Measurements from ENCODE around the gene FOXJ1. TPM values are rescaled to one million over a fixed set of nuclear protein-coding genes. Genes with fewer than 3 reads are reported as not detected.
A peak's percentile ranks its signal among the peaks of the same experiment; 100 is the strongest.

The FOXJ1 gene
- total RNA-seq, 8 experiments from 2014 or later, result 0.41 to 83.2 (median 3.0) TPM

DNA sequence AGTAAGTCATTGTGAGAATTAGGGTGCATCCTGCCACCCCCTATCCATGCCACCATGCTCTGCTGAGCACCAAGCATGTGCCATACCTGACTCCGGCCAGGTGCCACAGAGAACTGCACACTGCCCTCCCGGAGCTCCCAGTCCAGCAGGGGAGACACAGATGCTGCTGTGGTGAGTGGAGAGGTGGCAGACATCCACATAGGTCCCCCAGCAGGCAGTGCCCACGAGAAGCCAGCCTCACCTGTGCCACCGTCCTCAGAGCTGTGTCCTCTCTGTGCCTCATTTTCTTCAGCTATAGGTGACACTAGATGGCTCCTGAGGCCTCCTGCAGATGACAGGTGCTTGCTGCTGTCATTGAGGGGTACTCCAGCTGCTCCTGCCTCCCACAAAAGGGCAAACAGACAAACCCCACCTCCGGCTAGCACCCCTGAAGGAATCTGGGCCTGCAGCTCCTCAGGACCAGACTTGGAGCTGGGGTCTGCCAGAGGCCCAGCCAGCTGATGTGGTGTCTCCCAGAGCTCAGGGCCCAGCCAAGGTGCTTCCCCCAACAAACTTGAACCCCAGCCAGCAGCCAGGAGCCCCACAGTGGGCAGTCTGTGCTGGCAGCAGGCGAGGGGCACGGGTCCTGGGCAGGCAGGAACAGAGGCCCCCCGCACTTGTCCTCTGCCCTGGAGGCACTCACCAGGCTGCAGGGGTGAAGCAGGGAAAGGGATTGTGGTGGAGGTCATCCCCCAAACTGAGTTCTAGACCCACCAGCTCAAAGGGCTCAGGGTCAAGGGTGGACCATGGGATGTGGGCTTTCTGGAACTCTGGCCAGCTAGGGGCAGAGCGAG lies 17.1 kb downstream of the FOXJ1 start:
- WGBS, 10 experiments, result 51 to 100% (median 100%) methylated on average over 1 to 5 of the region's 9 CpGs; no CpG with 5 or more reads in 5 of the 10 experiments

DNA sequence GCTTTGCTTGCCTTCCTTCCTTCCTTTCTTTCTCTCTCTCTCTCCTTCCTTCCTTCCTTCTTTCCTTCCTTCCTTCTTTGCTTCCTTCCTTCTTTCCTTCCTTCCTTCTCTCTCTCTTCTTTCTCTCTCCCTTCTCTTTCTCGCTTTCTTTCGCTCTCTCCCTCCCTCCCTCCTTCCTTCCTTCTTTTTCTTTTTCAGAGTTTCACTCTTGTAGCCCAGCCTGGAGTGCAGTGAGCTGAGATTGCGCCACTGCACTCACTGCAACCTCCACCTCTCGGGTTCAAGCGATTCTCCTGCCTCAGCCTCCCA lies 17.9 kb downstream of the FOXJ1 start:
- no peak overlapping the region for H3K27ac ChIP-seq
- WGBS, 10 experiments, result 39 to 100% (median 75%) methylated on average over 2 to 5 of the region's 5 CpGs
- H3K4me3 ChIP-seq, result no peak overlapping the region
- in situ Hi-C loops (cut with MboI; ENCODE audit: low pct_unique_long_range_greater_than_20kb in 2 of 9, low sequenced_read_pairs in 9 of 9, unreplicated experiment in 9 of 9), result loop anchor here in 7 of 9 experiments (25.0 kb wide), 1 partner anchor 164 kb away; no protein-coding TSS in a partner anchor
- no peak for ATAC-seq (replicated peaks in 6 of 8)
- peaks cover 0 to 12% of the 10 kb centered on the region in 2 donors for H3K4me1 ChIP-seq (replicated peaks in 1 of 2)

More for the DNA sequence above, 17.1 kb downstream of the FOXJ1 start:
- Histone ChIP-seq H3K4me1 (replicated peaks in 1 of 2) (peaks cover 0 to 12% of the 10 kb centered on the region in 2 donors), H3K4me3 (no peak overlapping the region), H3K27ac (no peak overlapping the region)
- in situ Hi-C loops (cut with MboI; ENCODE audit: low pct_unique_long_range_greater_than_20kb in 2 of 9, low sequenced_read_pairs in 9 of 9, unreplicated experiment in 9 of 9), result loop anchor here in 7 of 9 experiments (25.0 kb wide), 1 partner anchor 163 kb away; no protein-coding TSS in a partner anchor
- no peak for ATAC-seq (replicated peaks in 6 of 8)

- Histone ChIP-seq H3K4me1 (replicated peaks in 1 of 2) (peaks cover 0 to 12% of the 10 kb centered on the region in 2 donors), H3K27ac (no peak overlapping the region), H3K4me3 (no peak overlapping the region)
- in situ Hi-C loops (cut with MboI; ENCODE audit: low pct_unique_long_range_greater_than_20kb in 2 of 9, low sequenced_read_pairs in 9 of 9, unreplicated experiment in 9 of 9), result loop anchor here in 7 of 9 experiments (25.0 kb wide), 1 partner anchor 165 kb away; no protein-coding TSS in a partner anchor
- ATAC-seq (replicated peaks in 6 of 8), result no peak
- WGBS, 10 experiments, result 67 to 100% (median 100%) methylated on average over 1 to 2 of the region's 24 CpGs; no CpG with 5 or more reads in 3 of the 10 experiments
Observed at GRCh38 chr17:76122431-76123190, 18.4 kb downstream of the FOXJ1 start.

DNA sequence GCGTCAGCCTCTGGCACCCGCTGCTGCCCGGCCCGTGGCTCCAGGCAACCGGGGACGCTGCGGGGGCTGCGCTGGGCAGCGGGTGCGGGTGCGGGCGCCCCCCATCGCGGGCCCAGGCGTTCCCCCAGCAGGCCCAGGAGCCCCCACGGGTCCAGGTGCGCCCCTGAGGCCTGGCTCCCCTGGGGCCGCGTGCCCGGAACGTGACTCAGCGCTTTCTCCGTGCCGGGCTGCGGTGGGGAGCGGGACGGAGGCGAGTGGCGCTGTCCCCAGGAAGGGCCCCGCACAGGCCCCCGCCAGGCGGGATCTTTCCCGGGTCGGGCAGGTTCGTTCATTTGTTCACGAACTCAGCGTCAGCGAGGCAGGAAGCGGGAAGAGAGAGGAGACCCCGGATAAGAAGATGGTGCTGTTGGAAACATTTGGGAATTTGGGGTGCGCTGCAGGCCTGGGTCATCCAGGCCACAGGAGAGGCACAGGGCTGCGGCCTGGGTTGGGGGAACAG lies 19.1 kb downstream of the FOXJ1 start:
- no peak overlapping the region for H3K27ac ChIP-seq
- ATAC-seq (replicated peaks in 6 of 8), result peak in 7 of 8 experiments; percentile 4 to 24 (median 12)
- peaks cover 0 to 12% of the 10 kb centered on the region in 2 donors for H3K4me1 ChIP-seq (replicated peaks in 1 of 2)
- in situ Hi-C loops (cut with MboI; ENCODE audit: low pct_unique_long_range_greater_than_20kb in 2 of 9, low sequenced_read_pairs in 9 of 9, unreplicated experiment in 9 of 9), result loop anchor here in 7 of 9 experiments (25.0 kb wide), 1 partner anchor 165 kb away; no protein-coding TSS in a partner anchor
- no peak overlapping the region for H3K4me3 ChIP-seq
- 85% methylated on average over 4 of the region's 42 CpGs; no CpG with 5 or more reads in 9 of the 10 experiments for WGBS, 10 experiments

- WGBS, 10 experiments, result 40 to 100% (median 83%) methylated on average over 1 to 5 of the region's 5 CpGs; no CpG with 5 or more reads in 4 of the 10 experiments
- no peak overlapping the region for H3K27ac ChIP-seq
- H3K4me3 ChIP-seq, result no peak overlapping the region
- ATAC-seq (replicated peaks in 6 of 8), result no peak
- in situ Hi-C loops (cut with MboI; ENCODE audit: low pct_unique_long_range_greater_than_20kb in 2 of 9, low sequenced_read_pairs in 9 of 9, unreplicated experiment in 9 of 9), result loop anchor here in 7 of 9 experiments (25.0 kb wide), 1 partner anchor 167 kb away; no protein-coding TSS in a partner anchor
- H3K4me1 ChIP-seq (replicated peaks in 1 of 2), result peaks cover 0 to 12% of the 10 kb centered on the region in 2 donors
Observed at GRCh38 chr17:76120658-76121008, 20.4 kb downstream of the FOXJ1 start.

GRCh38 chr17:76119409-76120371 lies 21.4 kb downstream of the FOXJ1 start:
- in situ Hi-C loops (cut with MboI; ENCODE audit: low pct_unique_long_range_greater_than_20kb in 2 of 9, low sequenced_read_pairs in 9 of 9, unreplicated experiment in 9 of 9), result loop anchor here in 7 of 9 experiments (25.0 kb wide), 1 partner anchor 168 kb away; no protein-coding TSS in a partner anchor
- peaks cover 0 to 12% of the 10 kb centered on the region in 2 donors for H3K4me1 ChIP-seq (replicated peaks in 1 of 2)
- WGBS, 10 experiments, result 40 to 100% (median 66%) methylated on average over 1 to 11 of the region's 19 CpGs; no CpG with 5 or more reads in 3 of the 10 experiments
- H3K27ac ChIP-seq, result no peak overlapping the region
- no peak for ATAC-seq (replicated peaks in 6 of 8)
- no peak overlapping the region for H3K4me3 ChIP-seq

DNA sequence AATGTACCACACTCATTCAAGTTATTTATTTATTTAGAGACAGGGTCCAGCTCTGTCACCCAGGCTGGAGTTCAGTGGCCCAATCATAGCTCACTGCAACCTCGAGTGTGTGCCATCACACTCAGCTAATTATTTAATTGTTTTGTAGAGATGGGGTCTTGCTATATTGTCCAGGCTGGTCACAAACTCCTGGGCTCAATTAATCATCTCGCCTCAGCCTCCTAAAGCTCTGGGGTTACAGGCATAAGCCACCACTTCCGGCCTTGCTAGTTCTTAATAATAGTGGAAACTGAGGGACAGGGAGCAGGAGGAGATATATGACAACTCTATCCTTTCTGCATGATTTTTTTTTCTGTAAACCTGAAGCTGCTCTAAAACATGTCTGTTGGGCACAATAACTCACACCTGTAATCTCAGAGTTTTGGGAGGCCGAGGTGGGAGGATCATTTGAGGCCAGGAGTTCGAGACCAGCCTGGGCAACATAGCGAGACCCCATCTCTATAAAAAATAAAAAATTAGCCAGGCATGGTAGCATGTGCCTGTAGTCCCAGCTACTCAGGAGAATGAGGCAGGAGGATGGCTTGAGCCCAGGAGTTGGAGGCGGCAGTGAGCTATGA lies 25.8 kb downstream of the FOXJ1 start:
- WGBS, 10 experiments, result 47 to 93% (median 81%) methylated on average over 2 to 6 of the region's 7 CpGs; no CpG with 5 or more reads in 2 of the 10 experiments
- in situ Hi-C loops (cut with MboI; ENCODE audit: low pct_unique_long_range_greater_than_20kb in 2 of 9, low sequenced_read_pairs in 9 of 9, unreplicated experiment in 9 of 9), result loop anchor here in 7 of 9 experiments (25.0 kb wide), 1 partner anchor 172 kb away; no protein-coding TSS in a partner anchor
- ATAC-seq (replicated peaks in 6 of 8), result no peak
- H3K4me1 ChIP-seq (replicated peaks in 1 of 2), result no peaks in the 10 kb centered on the region
- H3K27ac ChIP-seq, result no peak overlapping the region
- no peak overlapping the region for H3K4me3 ChIP-seq

- 16 to 100% (median 75%) methylated on average over 1 to 2 of the region's 2 CpGs; no CpG with 5 or more reads in 2 of the 10 experiments for WGBS, 10 experiments
- H3K27ac ChIP-seq, result no peak overlapping the region
- H3K4me1 ChIP-seq (replicated peaks in 1 of 2), result no peaks in the 10 kb centered on the region
- no peak overlapping the region for H3K4me3 ChIP-seq
- ATAC-seq (replicated peaks in 6 of 8), result no peak
- in situ Hi-C loops (cut with MboI; ENCODE audit: low pct_unique_long_range_greater_than_20kb in 2 of 9, low sequenced_read_pairs in 9 of 9, unreplicated experiment in 9 of 9), result loop anchor here in 7 of 9 experiments (25.0 kb wide), 1 partner anchor 175 kb away; no protein-coding TSS in a partner anchor
Observed at GRCh38 chr17:76111956-76112355, 29.1 kb downstream of the FOXJ1 start.

- no peak for ATAC-seq (replicated peaks in 6 of 8)
- Histone ChIP-seq H3K4me3 (no peak overlapping the region), H3K27ac (no peak overlapping the region), H3K4me1 (replicated peaks in 1 of 2) (peaks cover 7 to 9% of the 10 kb centered on the region in 2 donors)
- 58 to 100% (median 86%) methylated on average over 2 to 6 of the region's 6 CpGs; no CpG with 5 or more reads in 2 of the 10 experiments for WGBS, 10 experiments
- in situ Hi-C loops (cut with MboI; ENCODE audit: low pct_unique_long_range_greater_than_20kb in 2 of 9, low sequenced_read_pairs in 9 of 9, unreplicated experiment in 9 of 9), result loop anchor here in 7 of 9 experiments (25.0 kb wide), 1 partner anchor 180 kb away; no protein-coding TSS in a partner anchor
Observed at GRCh38 chr17:76107509-76107908, 33.5 kb downstream of the FOXJ1 start.

DNA sequence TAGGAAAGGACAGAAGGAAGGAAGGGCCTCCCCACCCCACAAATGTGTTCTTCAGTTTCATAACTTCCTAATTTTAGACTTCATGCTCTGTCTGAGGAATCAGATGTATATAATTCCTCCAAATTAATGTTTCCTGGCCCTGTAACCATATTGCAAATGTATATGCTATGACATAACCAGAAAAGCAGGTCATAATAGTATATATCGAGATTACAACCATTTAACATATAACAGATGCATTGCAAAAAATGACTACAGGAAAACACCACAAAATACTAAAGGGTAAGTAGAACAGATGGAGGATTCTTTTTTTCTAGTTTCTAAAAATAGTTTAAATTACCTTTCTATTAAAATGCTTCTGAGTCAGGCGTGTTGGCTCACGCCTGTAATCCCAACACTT lies 34.3 kb downstream of the FOXJ1 start:
- in situ Hi-C loops (cut with MboI; ENCODE audit: low pct_unique_long_range_greater_than_20kb in 2 of 9, low sequenced_read_pairs in 9 of 9, unreplicated experiment in 9 of 9), result loop anchor here in 7 of 9 experiments (25.0 kb wide), 1 partner anchor 181 kb away; no protein-coding TSS in a partner anchor
- Histone ChIP-seq H3K4me3 (no peak overlapping the region), H3K27ac (no peak overlapping the region), H3K4me1 (replicated peaks in 1 of 2) (peaks cover 10 to 12% of the 10 kb centered on the region in 2 donors)
- ATAC-seq (replicated peaks in 6 of 8), result no peak
- 43 to 89% (median 70%) methylated on average over 1 to 3 of the region's 3 CpGs; no CpG with 5 or more reads in 4 of the 10 experiments for WGBS, 10 experiments

GRCh38 chr17:76104896-76105231 lies 36.2 kb downstream of the FOXJ1 start:
- in situ Hi-C loops (cut with MboI; ENCODE audit: low pct_unique_long_range_greater_than_20kb in 2 of 9, low sequenced_read_pairs in 9 of 9, unreplicated experiment in 9 of 9), result loop anchor here in 7 of 9 experiments (25.0 kb wide), 1 partner anchor 182 kb away; no protein-coding TSS in a partner anchor
- WGBS, 10 experiments, result 60 to 100% (median 85%) methylated on average over 1 to 3 of the region's 5 CpGs; no CpG with 5 or more reads in 5 of the 10 experiments
- H3K4me1 ChIP-seq (replicated peaks in 1 of 2), result peaks cover 10 to 12% of the 10 kb centered on the region in 2 donors

More at GRCh38 chr17:76104896-76105231, 36.2 kb downstream of the FOXJ1 start:
- no peak for ATAC-seq (replicated peaks in 6 of 8)
- H3K27ac ChIP-seq, result no peak overlapping the region
- H3K4me3 ChIP-seq, result no peak overlapping the region
